ENCODE data around the gene GGCX. TPM values are rescaled to one million over a fixed set of nuclear protein-coding genes. Genes with fewer than 3 reads are reported as not detected.

Gene GGCX
- total and polyA plus RNA-seq, 9 of the 15 experiments (the other 6 are each of a cell fraction or from before 2014, with no cell fraction given), result 14.4 to 47.1 (median 28.1) TPM

GRCh38 chr2:85595301-85596025, 34.2 kb upstream of the GGCX start, which contains the start of gene RNF181 (continued):
- TF ChIP-seq BRF1 (IDR thresholded peaks at IDR 0.05; ENCODE audit: borderline replicate concordance, extremely low read depth, insufficient read length), result no peak
- TF ChIP-seq SETDB1 (IDR thresholded peaks at IDR 0.05; ENCODE audit: low read length), result no peak
- no peak for TF ChIP-seq DIDO1 (tag; IDR thresholded peaks at IDR 0.05; ENCODE audit: low read depth)
- no peak for TF ChIP-seq SMAD2 (IDR thresholded peaks at IDR 0.05; ENCODE audit: low read depth, low read length)
- TF ChIP-seq CBX1 (IDR thresholded peaks at IDR 0.05; ENCODE audit: low read depth), result 0 out of 2 replicates have a peak, but pooled peaks have one; percentile 25
- TF ChIP-seq ZNF124 (CRISPR knock-in tag; IDR thresholded peaks at IDR 0.05), result no peak
- no peak for TF ChIP-seq ETS2 (tag; IDR thresholded peaks at IDR 0.05; ENCODE audit: borderline replicate concordance, poor library complexity, severe bottlenecking)
- 0 out of 2 replicates have a peak, but pooled peaks have one; percentile 43 for TF ChIP-seq CTBP1 (IDR thresholded peaks at IDR 0.05; ENCODE audit: borderline replicate concordance)
- no peak for TF ChIP-seq TGIF2 (CRISPR knock-in tag; IDR thresholded peaks at IDR 0.05)
- TF ChIP-seq GMEB1 (CRISPR knock-in tag; IDR thresholded peaks at IDR 0.05), result no peak
- TF ChIP-seq BMI1 (IDR thresholded peaks at IDR 0.05; ENCODE audit: low read length), result no peak
- peak; percentile 81 for TF ChIP-seq RBM25 (IDR thresholded peaks at IDR 0.05; ENCODE audit: low read depth, low read length, severe bottlenecking)
- no peak; the same call in none of the 2 replicates for TF ChIP-seq HCFC1 (IDR thresholded peaks at IDR 0.05; ENCODE audit: low read depth, low read length)
- no peak for TF ChIP-seq MTF1 (CRISPR knock-in tag; IDR thresholded peaks at IDR 0.05; ENCODE audit: borderline replicate concordance)
- TF ChIP-seq NFXL1 (CRISPR knock-in tag; IDR thresholded peaks at IDR 0.05), result no peak
- TF ChIP-seq MXI1 (IDR thresholded peaks at IDR 0.05; ENCODE audit: low read depth, low read length), result no peak
- no peak for TF ChIP-seq ZNF311 (CRISPR knock-in tag; IDR thresholded peaks at IDR 0.05)
- peak; percentile 63 for TF ChIP-seq LCOR (CRISPR knock-in tag; IDR thresholded peaks at IDR 0.05)
- TF ChIP-seq NONO (IDR thresholded peaks at IDR 0.05; ENCODE audit: low read depth in 2 of 2, low read length in 1 of 2), result no peak
- TF ChIP-seq POLR2H (tag; IDR thresholded peaks at IDR 0.05; ENCODE audit: low read depth), result peak; percentile 91

Data from K562 (cell line).